GOT3 (cell line): ENCODE results near the gene EHBP1L1.

ENCODE experiments used
- DNase-seq: peaks from one replicate; lab custom pipeline; 2025; ENCODE audit warnings: mixed read lengths; lab: John Stamatoyannopoulos, UW

Gene EHBP1L1

DNA sequence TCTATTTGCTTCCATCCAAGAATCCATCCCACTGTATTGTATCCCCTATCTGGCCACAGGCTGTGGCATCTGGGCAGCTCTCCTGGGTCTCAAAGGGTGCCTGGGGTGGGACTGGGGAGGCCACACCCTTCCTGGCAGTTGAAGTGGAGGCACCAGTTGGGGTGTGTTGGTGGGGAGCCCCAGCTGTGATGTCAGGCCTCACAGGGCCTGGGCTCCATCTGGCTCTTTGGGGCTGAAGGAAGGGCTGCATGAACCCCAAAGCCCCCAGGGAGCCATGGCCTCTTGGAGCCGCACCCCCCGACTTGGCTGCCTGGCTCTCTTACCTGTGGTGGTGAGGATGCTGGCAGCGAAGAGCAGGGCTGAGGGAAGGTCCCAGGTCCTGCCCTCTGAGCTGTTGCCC lies 19.3 kb downstream of the EHBP1L1 start:
- no peak for DNase-seq

- no peak for DNase-seq
Measured at GRCh38 chr11:65595543-65596281, 19.9 kb downstream of the EHBP1L1 start, which contains the start of gene KCNK7. Gene KCNK7, minus strand, starts transcription at chr11:65595800. Its CDS starts 28 bp downstream, at chr11:65595772.

- DNase-seq: no peak
Measured at GRCh38 chr11:65596520-65596919, 20.7 kb downstream of the EHBP1L1 start.

DNA sequence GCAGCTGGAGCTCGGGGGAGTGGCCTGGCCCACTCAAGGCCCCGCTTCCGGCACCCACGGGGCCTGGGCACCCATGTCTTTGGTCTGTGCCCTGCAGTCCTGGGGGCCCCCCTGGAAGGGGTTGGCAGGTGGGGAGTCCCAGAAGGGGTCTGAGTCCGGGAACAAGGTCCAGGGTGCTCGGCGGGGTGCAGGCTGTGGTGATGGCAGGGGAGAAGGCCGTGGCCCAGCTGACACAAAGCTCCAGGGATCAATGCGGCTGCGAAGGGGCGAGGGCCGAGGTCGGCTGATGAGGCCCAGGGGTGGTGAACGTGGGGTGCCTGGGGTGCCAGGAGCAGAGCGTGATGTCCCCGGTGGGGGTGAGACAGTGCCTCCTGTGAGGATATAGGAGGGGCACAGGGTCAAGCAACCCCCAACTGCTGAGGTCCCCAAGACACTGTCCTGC lies 22.4 kb downstream of the EHBP1L1 start:
- DNase-seq: no peak

DNA sequence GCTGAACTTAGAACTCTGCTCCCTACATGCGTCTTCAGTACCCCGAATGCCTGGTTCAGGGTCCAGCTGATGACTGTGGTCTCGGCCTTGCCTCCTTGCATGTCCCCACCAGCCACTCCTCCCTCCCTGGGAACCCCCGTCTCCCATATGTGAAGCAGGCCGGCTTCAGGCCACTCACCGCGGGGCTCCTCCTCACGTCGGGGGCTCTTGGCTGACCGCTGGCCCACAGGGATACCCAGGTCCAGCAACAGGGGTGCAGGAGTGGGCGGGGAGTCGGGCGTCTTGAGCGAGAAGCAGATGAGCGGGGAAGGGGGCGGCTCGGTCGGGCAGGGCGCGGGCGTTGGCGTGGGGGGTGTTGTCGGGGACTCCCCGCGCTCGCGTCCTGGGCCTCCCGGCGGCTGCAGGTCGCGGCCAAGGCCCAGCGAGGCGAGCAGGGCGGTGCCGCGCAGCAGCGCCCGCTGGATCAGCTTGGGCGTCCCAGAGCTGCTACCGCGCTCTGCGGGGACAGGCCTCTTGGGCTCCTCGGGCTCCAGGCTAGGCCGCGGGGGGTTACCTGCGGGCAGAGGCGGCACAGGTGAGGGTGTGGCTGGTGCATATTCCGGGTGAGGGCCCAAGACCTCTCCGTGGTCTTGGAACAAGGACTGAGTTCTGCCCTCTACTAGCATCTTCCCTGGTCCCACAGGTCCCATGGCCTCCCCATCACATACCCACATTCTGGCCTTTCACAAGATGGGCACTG lies 23.5 kb downstream of the EHBP1L1 start:
- no peak for DNase-seq

DNA sequence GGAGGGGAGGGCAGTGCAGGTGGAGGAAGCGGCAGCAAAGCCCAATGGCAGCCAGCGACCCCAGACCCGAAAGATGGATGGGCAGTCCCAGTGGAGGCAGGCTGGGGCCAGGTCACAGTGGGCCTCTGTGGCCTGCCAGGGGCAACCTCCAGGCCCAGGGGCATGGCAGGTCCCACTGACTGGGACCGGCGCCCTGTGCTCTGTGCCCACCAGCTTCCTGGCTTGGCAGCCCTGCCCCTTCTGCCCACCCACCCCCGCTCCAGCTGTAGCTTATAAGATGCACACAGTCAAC lies 24.0 kb downstream of the EHBP1L1 start:
- no peak for DNase-seq

- no peak for DNase-seq
Measured at GRCh38 chr11:65604258-65604657, 28.4 kb downstream of the EHBP1L1 start.

GRCh38 chr11:65606876-65607613 lies 31.2 kb downstream of the EHBP1L1 start:
- DNase-seq: no peak

GRCh38 chr11:65607614-65608426 lies 32.0 kb downstream of the EHBP1L1 start:
- no peak for DNase-seq

- DNase-seq: no peak
Measured at GRCh38 chr11:65609229-65609628, 33.4 kb downstream of the EHBP1L1 start.

DNA sequence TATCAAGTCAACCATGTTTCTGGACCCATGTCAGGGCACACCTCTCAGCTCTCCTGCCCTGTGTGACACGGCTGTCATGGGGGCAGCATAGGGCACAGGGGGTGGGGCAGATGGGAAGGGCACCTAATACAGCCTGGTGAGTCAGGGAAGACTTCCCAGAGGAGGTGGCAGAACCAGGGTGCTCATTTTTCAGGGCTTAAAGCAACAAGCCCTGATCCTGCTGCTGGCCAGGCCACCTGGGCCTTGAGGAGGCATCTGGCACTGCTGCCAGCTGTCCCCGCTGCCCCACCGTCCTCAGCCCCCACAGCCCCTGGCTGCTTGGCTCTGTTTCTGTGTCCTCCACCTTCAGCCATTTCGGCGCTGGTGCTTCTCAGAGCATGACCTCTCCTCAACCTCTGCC lies 33.8 kb downstream of the EHBP1L1 start:
- DNase-seq: no peak

GRCh38 chr11:65610404-65610803 lies 34.6 kb downstream of the EHBP1L1 start:
- no peak for DNase-seq

DNA sequence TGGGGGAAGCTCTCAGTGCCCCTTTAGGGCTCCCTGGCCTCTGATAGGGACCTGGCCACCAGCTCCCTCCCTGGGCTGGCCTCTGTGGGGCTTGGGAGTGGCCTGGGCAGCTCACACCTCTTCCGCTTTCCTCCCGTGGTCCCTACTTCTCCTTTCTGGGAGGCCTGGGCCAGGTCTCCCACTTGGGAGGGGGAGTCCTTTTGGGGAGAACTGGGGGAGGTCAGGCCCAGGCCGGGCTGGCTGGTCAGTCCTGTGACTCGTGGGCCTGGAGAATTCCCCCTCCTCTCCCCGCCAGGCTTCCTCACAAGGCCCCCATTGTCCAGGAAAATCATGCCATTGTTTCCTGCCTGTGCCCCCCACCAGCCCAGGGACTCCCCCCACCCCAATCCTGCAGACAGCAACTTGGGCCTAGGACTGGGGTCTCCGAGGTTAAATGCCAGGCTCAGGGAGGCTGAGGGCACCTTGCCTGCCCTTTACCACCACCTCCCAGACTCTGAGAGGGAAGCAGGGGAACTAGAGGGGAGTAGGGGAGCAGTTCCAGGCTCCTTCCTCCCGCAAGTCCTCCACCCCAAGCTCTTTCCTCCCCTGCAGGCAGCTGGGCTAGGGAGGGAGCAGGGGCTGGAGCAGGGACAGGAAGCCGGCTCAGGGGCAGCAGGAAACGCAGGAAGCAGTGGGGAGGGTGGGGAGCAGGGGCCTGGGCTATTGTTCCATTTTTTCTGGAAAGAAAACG lies 35.3 kb downstream of the EHBP1L1 start:
- no peak for DNase-seq

DNA sequence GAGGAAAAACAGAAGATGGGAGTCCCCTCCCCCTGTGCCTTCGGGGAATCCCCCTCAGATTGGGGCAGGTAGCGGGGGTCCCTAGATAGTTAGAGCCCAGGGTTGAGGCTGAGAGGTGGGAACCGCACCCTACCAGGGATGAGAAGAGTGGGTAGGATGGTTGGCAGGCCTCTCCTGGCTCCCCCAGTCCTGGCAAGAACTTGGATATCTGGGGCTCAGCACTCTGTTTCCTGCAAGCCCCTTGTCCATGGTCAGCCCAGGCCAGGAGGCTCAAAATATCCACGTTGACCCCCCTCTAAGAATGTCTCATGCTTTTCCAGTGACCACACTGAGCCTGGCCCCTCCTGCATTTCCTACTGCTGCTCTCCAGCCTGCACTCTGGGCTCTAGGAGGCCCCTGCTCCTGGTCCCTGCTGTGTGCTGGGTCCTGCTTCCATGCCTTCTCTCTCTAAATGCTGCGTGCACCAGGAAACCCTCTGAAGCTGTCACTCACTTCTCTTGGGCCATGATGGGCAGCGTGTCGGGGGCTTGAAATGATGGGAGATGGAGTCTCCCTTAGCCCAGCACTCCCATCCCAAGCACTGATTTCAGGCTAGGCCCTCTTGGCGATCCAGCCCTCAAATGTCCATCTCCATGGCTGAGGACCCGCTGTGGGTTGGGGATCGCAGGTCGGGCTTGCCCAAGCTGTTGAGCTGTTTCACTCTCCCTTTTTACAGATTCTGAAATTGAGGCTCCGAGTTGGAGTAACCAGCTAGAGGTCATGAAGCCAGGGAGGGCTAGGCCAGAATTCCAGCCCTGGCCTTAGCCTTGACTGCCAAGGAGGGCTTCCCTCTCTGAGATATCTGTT lies 36.1 kb downstream of the EHBP1L1 start:
- no peak for DNase-seq

GRCh38 chr11:65612691-65613090 lies 36.8 kb downstream of the EHBP1L1 start:
- DNase-seq: no peak

GRCh38 chr11:65613091-65613928 lies 37.5 kb downstream of the EHBP1L1 start:
- DNase-seq: no peak

GRCh38 chr11:65615229-65615949 lies 39.5 kb downstream of the EHBP1L1 start, which contains the start of gene PCNX3:
Gene PCNX3, plus strand, starts transcription at chr11:65615776. Its CDS starts 536 bp downstream, at chr11:65616312.
- DNase-seq: peak; percentile 99

- no peak for DNase-seq
Measured at GRCh38 chr11:65615950-65616574, 40.2 kb downstream of the EHBP1L1 start.
